ENCODE results near the gene OLFM1.

OLFM1 gene

GRCh38 chr9:135165003-135165711 lies 77.7 kb downstream of the OLFM1 start:
- H3K4me1 ChIP-seq = no peaks in the 10 kb centered on the region
- no peak overlapping the region for H3K9ac ChIP-seq
- no peaks in the 10 kb centered on the region for H3K9me3 ChIP-seq (ENCODE audit: control insufficient read depth, low read length)
- TF ChIP-seq CTCF (IDR thresholded peaks at IDR 0.05) = no peak
- H3K27ac ChIP-seq = no peak overlapping the region
- H3K4me3 ChIP-seq (ENCODE audit: low read depth, low read length) = no peak overlapping the region
- H3K79me2 ChIP-seq = no peaks in the 10 kb centered on the region
- H2AFZ ChIP-seq = no peak overlapping the region
- peaks cover 3% of the 10 kb centered on the region for H3K27me3 ChIP-seq (ENCODE audit: control insufficient read depth, insufficient read depth, low read length)
- no peak overlapping the region for H3K4me2 ChIP-seq (ENCODE audit: low read length)
- H3K36me3 ChIP-seq (ENCODE audit: control insufficient read depth, insufficient read depth, low read length) = no peaks in the 10 kb centered on the region

DNA sequence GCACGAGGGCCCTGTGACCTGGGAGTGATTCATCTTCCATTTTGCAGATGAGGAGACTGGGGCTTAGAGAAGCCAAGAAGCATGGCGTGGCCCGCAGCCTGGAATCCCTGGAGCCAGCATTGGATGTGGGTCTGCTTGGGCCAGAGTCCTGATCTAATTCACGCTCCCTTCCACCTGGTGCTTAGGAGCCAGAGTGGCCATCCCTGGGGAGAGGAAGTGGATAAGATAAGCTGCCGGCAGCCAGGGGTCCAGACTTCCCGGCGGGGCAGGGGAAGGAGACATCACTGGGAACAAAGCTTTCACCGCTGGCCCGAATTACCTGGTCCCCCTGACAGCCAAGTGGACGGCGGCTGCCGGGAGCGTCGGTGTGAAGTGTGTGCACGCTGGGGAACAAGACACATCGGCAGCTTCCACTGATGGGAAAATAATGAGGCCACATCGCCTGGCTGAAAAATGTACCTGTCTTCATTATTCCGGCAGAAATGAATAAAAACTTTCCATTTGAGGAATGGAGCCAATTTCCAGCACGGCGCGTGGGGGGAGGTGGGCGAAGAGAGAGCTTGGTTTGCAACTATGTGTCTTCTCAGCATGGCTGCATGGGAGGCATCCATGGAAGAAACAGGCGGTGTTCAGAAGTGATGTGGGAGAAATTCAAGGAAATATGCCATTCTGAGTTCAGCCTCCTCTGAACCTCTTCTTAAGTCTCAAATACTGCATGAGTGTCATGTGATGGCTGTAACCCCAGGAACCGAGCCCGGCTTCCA lies 78.5 kb downstream of the OLFM1 start:
- Histone ChIP-seq H3K4me2 (ENCODE audit: low read length) (no peak overlapping the region), H3K79me2 (no peaks in the 10 kb centered on the region), H3K4me3 (ENCODE audit: low read depth, low read length) (no peak overlapping the region), H3K27ac (no peak overlapping the region), H2AFZ (no peak overlapping the region), H3K36me3 (ENCODE audit: control insufficient read depth, insufficient read depth, low read length) (no peaks in the 10 kb centered on the region), H3K4me1 (no peaks in the 10 kb centered on the region), H3K27me3 (ENCODE audit: control insufficient read depth, insufficient read depth, low read length) (peaks cover 3% of the 10 kb centered on the region), H3K9me3 (ENCODE audit: control insufficient read depth, low read length) (no peaks in the 10 kb centered on the region), H3K9ac (no peak overlapping the region)
- TF ChIP-seq CTCF (IDR thresholded peaks at IDR 0.05) = no peak

DNA sequence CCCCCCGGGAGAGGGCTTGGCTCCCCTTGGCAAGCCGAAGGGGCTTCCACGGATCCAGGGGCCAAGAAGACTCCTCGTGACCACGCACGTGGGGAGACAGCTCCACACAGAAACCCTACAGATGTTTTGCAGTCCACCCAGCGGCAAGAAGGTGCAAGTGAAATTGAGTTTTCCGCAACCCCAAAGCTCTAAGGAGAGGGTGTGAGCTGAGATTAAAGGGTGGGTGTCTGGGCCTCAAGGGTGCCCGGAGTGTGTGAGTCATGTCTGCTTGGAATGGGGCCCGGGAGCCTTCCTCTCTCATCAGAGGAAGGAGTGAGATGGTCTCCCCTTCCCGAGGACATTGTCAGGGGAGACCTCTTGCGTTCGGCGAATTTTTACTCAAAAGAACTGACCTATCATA lies 79.1 kb downstream of the OLFM1 start:
- Histone ChIP-seq H3K36me3 (ENCODE audit: control insufficient read depth, insufficient read depth, low read length) (no peaks in the 10 kb centered on the region), H3K4me2 (ENCODE audit: low read length) (no peak overlapping the region), H3K9me3 (ENCODE audit: control insufficient read depth, low read length) (no peaks in the 10 kb centered on the region), H3K4me3 (ENCODE audit: low read depth, low read length) (no peak overlapping the region), H3K27ac (no peak overlapping the region), H3K9ac (no peak overlapping the region), H3K4me1 (no peaks in the 10 kb centered on the region), H3K27me3 (ENCODE audit: control insufficient read depth, insufficient read depth, low read length) (peaks cover 3% of the 10 kb centered on the region), H2AFZ (no peak overlapping the region), H3K79me2 (no peaks in the 10 kb centered on the region)
- no peak for TF ChIP-seq CTCF (IDR thresholded peaks at IDR 0.05)

- H3K4me3 ChIP-seq (ENCODE audit: low read depth, low read length) = no peak overlapping the region
- H3K79me2 ChIP-seq = no peaks in the 10 kb centered on the region
- no peak overlapping the region for H3K4me2 ChIP-seq (ENCODE audit: low read length)
- no peak overlapping the region for H3K9ac ChIP-seq
- H3K4me1 ChIP-seq = no peaks in the 10 kb centered on the region
- H3K9me3 ChIP-seq (ENCODE audit: control insufficient read depth, low read length) = no peaks in the 10 kb centered on the region
- TF ChIP-seq CTCF (IDR thresholded peaks at IDR 0.05) = no peak
- no peak overlapping the region for H3K27ac ChIP-seq
- H3K36me3 ChIP-seq (ENCODE audit: control insufficient read depth, insufficient read depth, low read length) = no peaks in the 10 kb centered on the region
- H3K27me3 ChIP-seq (ENCODE audit: control insufficient read depth, insufficient read depth, low read length) = peaks cover 3% of the 10 kb centered on the region
- no peak overlapping the region for H2AFZ ChIP-seq
Measured at GRCh38 chr9:135167356-135167755, 79.9 kb downstream of the OLFM1 start.
